Erythroblast (primary cell): Measurements from ENCODE around the gene MYOZ3.

ENCODE experiments used
- GATA1 ChIP-seq: IDR thresholded peaks from 2 replicates; pipeline ENCODE4 v1.6.1; 2011; ENCODE audit warnings: low read depth, mild to moderate bottlenecking, control low read depth, low read length, moderate library complexity
- POLR2A ChIP-seq: IDR thresholded peaks from 2 replicates; pipeline ENCODE4 v1.6.1; 2011; ENCODE audit warnings: mild to moderate bottlenecking, low read length

DNA sequence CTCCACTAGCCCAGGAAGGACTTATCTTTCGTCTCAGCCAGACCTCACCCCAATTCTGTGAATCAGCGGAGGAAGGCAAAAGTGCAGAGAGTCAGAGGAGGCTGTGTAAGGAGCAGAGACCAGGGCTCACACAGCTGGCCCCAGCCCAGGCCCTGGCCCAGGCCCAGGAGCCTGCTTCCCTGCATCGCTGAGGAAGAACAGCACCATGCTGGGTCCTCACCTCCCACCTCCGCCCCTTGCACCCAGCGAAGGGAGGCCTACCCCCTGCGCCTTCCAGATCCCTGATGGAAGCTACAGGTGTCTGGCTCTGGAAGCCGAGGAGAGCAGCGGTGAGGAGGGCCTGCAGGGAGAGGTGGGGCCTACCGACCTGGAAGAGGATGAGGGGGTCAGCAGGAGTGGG is 42.9 kb upstream of the MYOZ3 start:
- TF ChIP-seq POLR2A = no peak
- TF ChIP-seq GATA1 = no peak
